Uterus (tissue), 2 donors: ENCODE measurements around the gene TMEM132E.

ENCODE experiments used
- CTCF ChIP-seq, 4 experiments: fragments of 200-600 bp in 2 of 4; fragments of 450-650 bp in 2 of 4; sonication (generic) in 2 of 4; IDR thresholded peaks; one replicate each; pipeline ENCODE4 v1.5.1; 2016 to 2019; ENCODE audit warnings: antibody characterized with exemption in 4 of 4, mild to moderate bottlenecking in 2 of 4, moderate library complexity in 1 of 4
- POLR2A ChIP-seq, 2 donors: fragments of 450-650 bp; IDR thresholded peaks; one replicate each; pipeline ENCODE4 v1.6.1; 2016; ENCODE audit warnings: antibody characterized with exemption in 2 of 2, mild to moderate bottlenecking in 1 of 2, moderate library complexity in 1 of 2

DNA sequence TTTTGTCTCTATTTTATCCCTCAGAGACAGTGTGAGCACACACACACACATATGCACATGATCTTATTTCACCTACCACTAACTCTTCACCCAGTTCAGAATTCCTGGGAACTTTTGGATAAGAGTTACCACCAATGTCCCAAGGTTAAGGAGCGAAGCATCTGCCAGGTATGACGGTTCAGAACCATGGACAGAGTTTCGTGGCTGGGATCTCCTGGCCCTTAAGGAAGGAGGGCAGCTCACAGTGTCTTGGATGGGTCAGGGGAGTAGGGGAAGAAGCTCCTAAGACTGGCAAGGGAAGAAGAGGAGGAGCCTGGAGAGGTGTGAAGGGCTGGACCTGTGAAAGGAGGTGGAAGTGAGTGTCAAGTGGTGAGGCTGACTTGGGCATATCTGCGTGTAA lies 23.0 kb upstream of the TMEM132E start:
- TF ChIP-seq CTCF (IDR thresholded peaks at IDR 0.05) (no peak), POLR2A (IDR thresholded peaks at IDR 0.05) (no peak)
